GM12801 (cell line): ENCODE measurements around the gene RETREG3.
"Not testable (repeated sequence)": the region's sequence is repeated elsewhere in the genome, so short reads cannot be mapped to it uniquely, and the experiment has no call there.

Experiments used
- CTCF ChIP-seq: IDR thresholded peaks from one replicate; pipeline ENCODE4 v1.5.1; 2011; ENCODE audit warnings: control low read depth; ENCODE audit not compliant: insufficient read length; ENCODE audit errors: extremely low read depth

Gene RETREG3

GRCh38 chr17:42555122-42555622, 54.0 kb downstream of the RETREG3 start:
- no peak for TF ChIP-seq CTCF

GRCh38 chr17:42554250-42555121, 54.7 kb downstream of the RETREG3 start:
- no peak for TF ChIP-seq CTCF

GRCh38 chr17:42553866-42554249, 55.3 kb downstream of the RETREG3 start:
- TF ChIP-seq CTCF, result no peak

- no peak for TF ChIP-seq CTCF
These were observed 55.9 kb downstream of the RETREG3 start for GRCh38 chr17:42553161-42553818.

- TF ChIP-seq CTCF, result not testable (repeated sequence)
These were observed 56.4 kb downstream of the RETREG3 start, which contains the start of gene HSD17B1 for GRCh38 chr17:42552736-42553135. Gene HSD17B1, plus strand, starts transcription at chr17:42552923. Its CDS starts 11 bp downstream, at chr17:42552934.

GRCh38 chr17:42548993-42549755, 60.0 kb downstream of the RETREG3 start:
- no peak for TF ChIP-seq CTCF
